HepG2 (cell line): ENCODE measurements around the gene CD44. TPM values are rescaled to one million over a fixed set of nuclear protein-coding genes. Genes with fewer than 3 reads are reported as not detected.

Experiments
- ATAC-seq: fragments of 200-7000 bp; cut with Tn5 transposase; 3 replicates; pipeline ENCODE4 v1.9.1; 2020; ENCODE audit warnings: mild to moderate bottlenecking, moderate library complexity
- BruUV-seq: library from RNA; stranded (reverse); fragments of 400-500 nt; replicated peaks from 2 replicates; lab custom pipeline; 2021; lab: Mats Ljungman, UMichigan
- CTCF ChIA-PET: fragments of 300-600 bp; formaldehyde crosslinking; extraction: SDS; loops from one replicate; lab custom pipeline; 2021; ENCODE audit warnings: low total read pairs, inconsistent platforms, low intra/inter-chr PET ratio; lab: Yijun Ruan, JAX
- POLR2A ChIA-PET: fragments of 350-600 bp; sonication (Branson Sonifier 250); formaldehyde crosslinking; loops from one replicate; lab custom pipeline; 2020; ENCODE audit warnings: antibody characterized with exemption, inconsistent platforms; lab: Yijun Ruan, JAX
- DNase-seq: peaks from one replicate; pipeline ENCODE4 v3.0.0-alpha.2; 2015; ENCODE audit warnings: low spot score
- FAIRE-seq: peaks from 3 replicates; lab custom pipeline; 2011; peaks lifted over from hg19 to GRCh38; lab: Jason Lieb, UNC
- H2AFZ ChIP-seq: one replicate; pipeline ENCODE4 v1.6.1; 2011; ENCODE audit warnings: low read length, inconsistent platforms
- H3K27ac ChIP-seq: fragments of 300-600 bp; 3 replicates; pipeline ENCODE4 v1.8.0; 2011; ENCODE audit warnings: mixed run types, mild to moderate bottlenecking, mixed read lengths, low read length, inconsistent platforms; ENCODE audit not compliant: insufficient read depth; ENCODE audit errors: extremely low read length
- H3K27me3 ChIP-seq, 2 experiments: fragments of 200-600 bp in 1 of 2; 2 replicates in 1 of 2; 3 replicates in 1 of 2; pipeline versions ENCODE4 v1.6.0 to v1.8.0; 2011; ENCODE audit warnings: low read length in 2 of 2, mild to moderate bottlenecking in 2 of 2, moderate library complexity in 2 of 2, inconsistent platforms in 1 of 2; ENCODE audit not compliant: insufficient read depth in 2 of 2, control insufficient read depth in 1 of 2
- H3K36me3 ChIP-seq, 2 experiments: fragments of 200-600 bp in 1 of 2; replicated peaks in 1 of 2; 2 replicates in 1 of 2; 3 replicates in 1 of 2; pipeline versions ENCODE4 v1.5.1 to v1.8.0; 2011; ENCODE audit warnings: low read length in 2 of 2, inconsistent platforms in 1 of 2; ENCODE audit not compliant: insufficient read depth in 2 of 2, control insufficient read depth in 1 of 2
- H3K4me1 ChIP-seq: 2 replicates; pipeline ENCODE4 v1.5.1; 2012; ENCODE audit warnings: low read length, inconsistent platforms; ENCODE audit not compliant: insufficient read depth
- H3K4me2 ChIP-seq: 2 replicates; pipeline ENCODE4 v1.6.0; 2011; ENCODE audit warnings: low read depth, low read length, inconsistent platforms
- H3K4me3 ChIP-seq, 3 experiments: fragments of 200-600 bp in 1 of 3; sonication (generic), shearing (Covaris generic) in 1 of 3; replicated peaks in 1 of 3; 2 replicates each; pipeline ENCODE4 v1.5.1; 2011 to 2016; ENCODE audit warnings: low read length in 3 of 3, inconsistent platforms in 2 of 3, low read depth in 2 of 3, mild to moderate bottlenecking in 2 of 3, control low read depth in 1 of 3, mixed read lengths in 1 of 3; ENCODE audit not compliant: insufficient read depth in 1 of 3
- H3K79me2 ChIP-seq: one replicate; pipeline ENCODE4 v1.6.1; 2011; ENCODE audit warnings: low read length, inconsistent platforms; ENCODE audit not compliant: insufficient read depth
- H3K9ac ChIP-seq: 2 replicates; pipeline ENCODE4 v1.6.0; 2011; ENCODE audit warnings: mild to moderate bottlenecking, low read depth, low read length, inconsistent platforms; ENCODE audit not compliant: insufficient read depth
- H3K9me3 ChIP-seq: 2 replicates; pipeline ENCODE4 v1.5.1; 2012; ENCODE audit warnings: mild to moderate bottlenecking, low read length
- H4K20me1 ChIP-seq: 2 replicates; pipeline ENCODE4 v1.6.0; 2011; ENCODE audit warnings: inconsistent platforms, mild to moderate bottlenecking, low read length, moderate library complexity; ENCODE audit not compliant: insufficient read depth
- CREM ChIP-seq, 2 experiments: sonication (generic) in 1 of 2; formaldehyde crosslinking in 1 of 2; IDR thresholded peaks; 2 replicates each; pipeline versions ENCODE4 v1.4.0 to v1.6.1; 2016 to 2020; ENCODE audit warnings: antibody characterized with exemption in 1 of 2, mild to moderate bottlenecking in 1 of 2, missing genetic modification reagents in 1 of 2
- FOSL2 ChIP-seq: sonication (generic); formaldehyde crosslinking; IDR thresholded peaks from 2 replicates; pipeline ENCODE4 v1.4.0; 2020; ENCODE audit warnings: missing genetic modification reagents
- FOXK1 ChIP-seq: sonication (generic); formaldehyde crosslinking; IDR thresholded peaks from 2 replicates; pipeline ENCODE4 v1.4.0; 2020; ENCODE audit warnings: low read depth, missing genetic modification reagents, borderline replicate concordance
- HNF4A ChIP-seq: sonication (generic); formaldehyde crosslinking; IDR thresholded peaks from 2 replicates; pipeline ENCODE4 v1.4.0; 2020; ENCODE audit warnings: missing genetic modification reagents
- HNRNPL ChIP-seq: fragments of 200-400 bp; formaldehyde crosslinking; IDR thresholded peaks from 2 replicates; pipeline ENCODE4 v1.6.1; 2017; ENCODE audit warnings: mild to moderate bottlenecking, low read depth, low read length
- MTA3 ChIP-seq: sonication (generic); formaldehyde crosslinking; IDR thresholded peaks from 2 replicates; pipeline ENCODE4 v1.4.0; 2020; ENCODE audit warnings: missing genetic modification reagents
- NR2F2 ChIP-seq: IDR thresholded peaks from 2 replicates; pipeline ENCODE4 v1.6.1; 2012; ENCODE audit warnings: low read depth, inconsistent platforms, borderline replicate concordance
- PAWR ChIP-seq: sonication (generic); formaldehyde crosslinking; IDR thresholded peaks from 2 replicates; pipeline ENCODE4 v1.4.0; 2020; ENCODE audit warnings: missing genetic modification reagents, mild to moderate bottlenecking, borderline replicate concordance
- PPARG ChIP-seq: conservative IDR thresholded peaks from 2 replicates; pipeline ENCODE4 v1.6.1; 2016; ENCODE audit warnings: missing biosample characterization, missing genetic modification reagents
- SIN3B ChIP-seq: fragments of 150-350 bp; IDR thresholded peaks from 2 replicates; pipeline ENCODE4 v1.6.1; 2014; ENCODE audit warnings: low read length
- ZNF235 ChIP-seq: sonication (generic); formaldehyde crosslinking; IDR thresholded peaks from 2 replicates; pipeline ENCODE4 v1.8.1; 2023; ENCODE audit warnings: mild to moderate bottlenecking, missing genetic modification reagents, borderline replicate concordance
- ZNF30 ChIP-seq: sonication (generic); formaldehyde crosslinking; IDR thresholded peaks from 2 replicates; pipeline ENCODE4 v1.5.0; 2020; ENCODE audit warnings: mild to moderate bottlenecking, missing genetic modification reagents
- ZNF780A ChIP-seq: sonication (generic); formaldehyde crosslinking; IDR thresholded peaks from 2 replicates; pipeline ENCODE4 v1.8.0; 2022; ENCODE audit warnings: mild to moderate bottlenecking, missing genetic modification reagents, moderate library complexity
- ZNF83 ChIP-seq: sonication (generic); formaldehyde crosslinking; IDR thresholded peaks from 2 replicates; pipeline ENCODE4 v1.4.0; 2020; ENCODE audit warnings: missing genetic modification reagents, mild to moderate bottlenecking, borderline replicate concordance
- WGBS: methylation state at CpG from one replicate; pipeline ENCODE4 v1.1.6; 2017; ENCODE audit warnings: low lambda C conversion rate; 5-methylcytosine and 5-hydroxymethylcytosine counted together
- in situ Hi-C: cut with HindIII; loops from 2 replicates; pipeline ENCODE4 v1.10.0; 2017; ENCODE audit warnings: low pct_unique_long_range_greater_than_20kb; ENCODE audit not compliant: extremely low pct_ligation_motif_present
- intact Hi-C: fragments of 100-400 bp; cut with micrococcal nuclease; formaldehyde crosslinking; loops from one replicate; pipeline ENCODE4 v1.10.0; 2022; ENCODE audit not compliant: unreplicated experiment
- polyA plus RNA-seq, 8 experiments: library from polyadenylated mRNA; depleted of rRNA in 3 of 8; stranded (reverse) in 7 of 8; unstranded in 1 of 8; fragments of >200 nt; fragmentation: Illumina TruSeq in 4 of 8; extraction: Trizol in 4 of 8; gene quantifications; 2 replicates each; pipeline versions ENCODE4 v1.2.1 to v1.2.3, GENCODE V29; 2011 to 2016; ENCODE audit warnings: low read depth in 4 of 8, missing spikeins in 1 of 8, mixed read lengths in 1 of 8; ENCODE audit not compliant: insufficient read depth in 1 of 8
- total RNA-seq, 5 experiments: library from RNA; depleted of rRNA; stranded (reverse); fragments of >200 nt; fragmentation: Illumina TruSeq; extraction: Trizol; gene quantifications; 2 replicates each; pipeline ENCODE4 v1.2.3, GENCODE V29; 2016; ENCODE audit warnings: low read depth in 1 of 5
- TF ChIP-seq, protein P1 (sequence below): sonication (generic); formaldehyde crosslinking; IDR thresholded peaks from 2 replicates; pipeline ENCODE4 v1.4.0; 2020; ENCODE audit warnings: missing genetic modification reagents

CD44 gene
- total and polyA plus RNA-seq, 2 of the 13 experiments (the other 11 are each of a cell fraction or from before 2014, with no cell fraction given): 0.02 to 0.11 TPM

- peak; percentile 47; the same call in 1 of the 2 replicates for TF ChIP-seq CREM (IDR thresholded peaks at IDR 0.05)
- no peak for TF ChIP-seq CREM (CRISPR knock-in tag; IDR thresholded peaks at IDR 0.05)
- TF ChIP-seq FOSL2 (CRISPR knock-in tag): 0 out of 2 replicates have a peak, but pooled peaks have one; percentile 12
- peak; percentile 57 for TF ChIP-seq HNF4A
- TF ChIP-seq PAWR (CRISPR knock-in tag): no peak
- no peak for TF ChIP-seq ZNF235 (CRISPR knock-in tag)
- TF ChIP-seq PPARG (CRISPR knock-in tag): peak; percentile 80
- TF ChIP-seq, protein P1, sequence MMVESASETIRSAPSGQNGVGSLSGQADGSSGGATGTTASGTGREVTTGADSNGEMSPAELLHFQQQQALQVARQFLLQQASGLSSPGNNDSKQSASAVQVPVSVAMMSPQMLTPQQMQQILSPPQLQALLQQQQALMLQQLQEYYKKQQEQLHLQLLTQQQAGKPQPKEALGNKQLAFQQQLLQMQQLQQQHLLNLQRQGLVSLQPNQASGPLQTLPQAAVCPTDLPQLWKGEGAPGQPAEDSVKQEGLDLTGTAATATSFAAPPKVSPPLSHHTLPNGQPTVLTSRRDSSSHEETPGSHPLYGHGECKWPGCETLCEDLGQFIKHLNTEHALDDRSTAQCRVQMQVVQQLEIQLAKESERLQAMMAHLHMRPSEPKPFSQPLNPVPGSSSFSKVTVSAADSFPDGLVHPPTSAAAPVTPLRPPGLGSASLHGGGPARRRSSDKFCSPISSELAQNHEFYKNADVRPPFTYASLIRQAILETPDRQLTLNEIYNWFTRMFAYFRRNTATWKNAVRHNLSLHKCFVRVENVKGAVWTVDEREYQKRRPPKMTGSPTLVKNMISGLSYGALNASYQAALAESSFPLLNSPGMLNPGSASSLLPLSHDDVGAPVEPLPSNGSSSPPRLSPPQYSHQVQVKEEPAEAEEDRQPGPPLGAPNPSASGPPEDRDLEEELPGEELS (CRISPR knock-in tag): 0 out of 2 replicates have a peak, but pooled peaks have one; percentile 19
- TF ChIP-seq, all 625 proteins: peak for 42
These were observed 34.1 kb downstream of the CD44 start (continued) for GRCh38 chr11:35173011-35173511.

GRCh38 chr11:35173616-35174566 is 34.9 kb downstream of the CD44 start:
- ChIA-PET CTCF (no interaction called here), POLR2A (no interaction called here)
- Histone ChIP-seq H4K20me1 (no peaks in the 10 kb centered on the region), H3K4me1 (peaks cover 20% of the 10 kb centered on the region), H2AFZ (no peak overlapping the region), H3K9ac (no peak overlapping the region), H3K4me3 (no peak overlapping the region), H3K79me2 (no peaks in the 10 kb centered on the region), H3K4me2 (0 out of 2 replicates have a peak overlapping the region, but pooled peaks have one; percentile 34), H3K9me3 (no peaks in the 10 kb centered on the region), H3K27ac (no peak overlapping the region), H3K27me3 (no peaks in the 10 kb centered on the region), H3K36me3 (no peaks in the 10 kb centered on the region)
- DNase-seq: no peak
- no peak for FAIRE-seq
- in situ Hi-C loops: loop anchor here (10.0 kb wide), 1 partner anchor 59 kb away; no protein-coding TSS in a partner anchor
- intact Hi-C loops: no loop called here
- no TSS peak for BruUV-seq
- 56% methylated on average over 3 of the region's 3 CpGs for WGBS
- ATAC-seq: no peak
- no peak for TF ChIP-seq NR2F2
- no peak for TF ChIP-seq ZNF83 (CRISPR knock-in tag)
- no peak for TF ChIP-seq ZNF30 (CRISPR knock-in tag)
- no peak for TF ChIP-seq SIN3B
- TF ChIP-seq ZNF780A (CRISPR knock-in tag): no peak
- TF ChIP-seq HNRNPL: no peak
- no peak for TF ChIP-seq MTA3 (CRISPR knock-in tag)
- TF ChIP-seq FOXK1 (CRISPR knock-in tag): no peak
